NT2/D1 (cell line): ENCODE measurements around the gene GLRA1.

Experiments used
- DNase-seq: peaks from one replicate; pipeline ENCODE4 v3.0.0-alpha.2; 2011; ENCODE audit warnings: low read depth, low spot score
- H3K27me3 ChIP-seq: 2 replicates; pipeline ENCODE4 v1.6.0; 2011; ENCODE audit warnings: mild to moderate bottlenecking; ENCODE audit not compliant: insufficient read length, insufficient read depth
- H3K36me3 ChIP-seq: 2 replicates; pipeline ENCODE4 v1.6.1; 2011; ENCODE audit warnings: mild to moderate bottlenecking, low read length, mixed read lengths; ENCODE audit not compliant: insufficient read depth, insufficient read length
- H3K4me1 ChIP-seq: 2 replicates; pipeline ENCODE4 v1.5.1; 2011; ENCODE audit not compliant: insufficient read depth, insufficient read length
- H3K4me3 ChIP-seq: 2 replicates; pipeline ENCODE4 v1.5.1; 2011; ENCODE audit warnings: low read depth; ENCODE audit not compliant: insufficient read length
- H3K9ac ChIP-seq: 2 replicates; pipeline ENCODE4 v1.6.0; 2011; ENCODE audit warnings: low read depth; ENCODE audit not compliant: insufficient read length
- H3K9me3 ChIP-seq: 2 replicates; pipeline ENCODE4 v1.5.1; 2011; ENCODE audit warnings: mild to moderate bottlenecking, low read length; ENCODE audit not compliant: insufficient read depth
- SUZ12 ChIP-seq: IDR thresholded peaks from 2 replicates; pipeline ENCODE4 v1.6.1; 2011; ENCODE audit not compliant: insufficient read length, insufficient read depth; ENCODE audit errors: extremely low read depth
- YY1 ChIP-seq: IDR thresholded peaks from 2 replicates; pipeline ENCODE4 v1.6.1; 2011; ENCODE audit not compliant: insufficient read length, insufficient read depth
- ZNF274 ChIP-seq: IDR thresholded peaks from 2 replicates; pipeline ENCODE4 v1.6.1; 2011; ENCODE audit warnings: mild to moderate bottlenecking, low read depth, low read length

The GLRA1 gene

GRCh38 chr5:151956725-151957124 is 32.1 kb upstream of the GLRA1 start:
- TF ChIP-seq SUZ12 (no peak), YY1 (no peak), ZNF274 (no peak)
- no peaks in the 10 kb centered on the region for H3K27me3 ChIP-seq
- DNase-seq: no peak

GRCh38 chr5:151954255-151954654 is 29.6 kb upstream of the GLRA1 start:
- Histone ChIP-seq H3K9ac (no peak overlapping the region), H3K36me3 (no peaks in the 10 kb centered on the region), H3K4me3 (no peak overlapping the region), H3K27me3 (no peaks in the 10 kb centered on the region), H3K9me3 (no peaks in the 10 kb centered on the region), H3K4me1 (no peaks in the 10 kb centered on the region)
- DNase-seq: no peak
- TF ChIP-seq SUZ12: no peak

More at GRCh38 chr5:151956725-151957124, 32.1 kb upstream of the GLRA1 start:
- Histone ChIP-seq H3K4me3 (no peak overlapping the region), H3K9ac (no peak overlapping the region), H3K4me1 (no peaks in the 10 kb centered on the region), H3K36me3 (no peaks in the 10 kb centered on the region), H3K9me3 (no peaks in the 10 kb centered on the region)

GRCh38 chr5:151953833-151954232 is 29.2 kb upstream of the GLRA1 start:
- Histone ChIP-seq H3K36me3 (no peaks in the 10 kb centered on the region), H3K4me1 (no peaks in the 10 kb centered on the region), H3K9ac (no peak overlapping the region), H3K27me3 (no peaks in the 10 kb centered on the region), H3K4me3 (no peak overlapping the region), H3K9me3 (no peaks in the 10 kb centered on the region)
- TF ChIP-seq SUZ12 (no peak), YY1 (no peak), ZNF274 (no peak)
- DNase-seq: no peak

GRCh38 chr5:151952238-151952637 is 27.6 kb upstream of the GLRA1 start:
- Histone ChIP-seq H3K9ac (no peak overlapping the region), H3K36me3 (no peaks in the 10 kb centered on the region), H3K4me3 (no peak overlapping the region), H3K9me3 (no peaks in the 10 kb centered on the region), H3K4me1 (no peaks in the 10 kb centered on the region), H3K27me3 (no peaks in the 10 kb centered on the region)
- TF ChIP-seq SUZ12 (no peak), ZNF274 (no peak), YY1 (no peak)
- no peak for DNase-seq

- Histone ChIP-seq H3K27me3 (no peaks in the 10 kb centered on the region), H3K9me3 (no peaks in the 10 kb centered on the region), H3K9ac (no peak overlapping the region), H3K4me3 (no peak overlapping the region), H3K36me3 (no peaks in the 10 kb centered on the region), H3K4me1 (no peaks in the 10 kb centered on the region)
- DNase-seq: no peak
- TF ChIP-seq YY1: no peak
- TF ChIP-seq ZNF274: no peak
These were observed 26.1 kb upstream of the GLRA1 start for GRCh38 chr5:151950706-151951105.

- H3K9ac ChIP-seq: no peak overlapping the region
- no peak overlapping the region for H3K4me3 ChIP-seq
- TF ChIP-seq ZNF274 (no peak), SUZ12 (no peak)
- no peaks in the 10 kb centered on the region for H3K9me3 ChIP-seq
- no peak for DNase-seq
- H3K4me1 ChIP-seq: no peaks in the 10 kb centered on the region
- no peaks in the 10 kb centered on the region for H3K27me3 ChIP-seq
- H3K36me3 ChIP-seq: no peaks in the 10 kb centered on the region
These were observed 25.2 kb upstream of the GLRA1 start for GRCh38 chr5:151949701-151950308.

GRCh38 chr5:151949113-151949512 is 24.5 kb upstream of the GLRA1 start:
- H3K9ac ChIP-seq: no peak overlapping the region
- no peak for TF ChIP-seq YY1
- TF ChIP-seq ZNF274: no peak
- TF ChIP-seq SUZ12: no peak
- H3K36me3 ChIP-seq: no peaks in the 10 kb centered on the region
- no peaks in the 10 kb centered on the region for H3K9me3 ChIP-seq
- H3K4me3 ChIP-seq: no peak overlapping the region
- no peaks in the 10 kb centered on the region for H3K27me3 ChIP-seq
- no peaks in the 10 kb centered on the region for H3K4me1 ChIP-seq
- no peak for DNase-seq
